HepG2 (cell line): ENCODE results near the gene BCL2.

Experiments
- BCL6 ChIP-seq: IDR thresholded peaks from 2 replicates; pipeline ENCODE4 v1.6.1; 2016; ENCODE audit warnings: missing genetic modification reagents, missing compliant biosample characterization
- ZNF558 ChIP-seq: sonication (generic); formaldehyde crosslinking; IDR thresholded peaks from 2 replicates; pipeline ENCODE4 v1.9.0; 2022; ENCODE audit warnings: mild to moderate bottlenecking, missing genetic modification reagents, borderline replicate concordance

DNA sequence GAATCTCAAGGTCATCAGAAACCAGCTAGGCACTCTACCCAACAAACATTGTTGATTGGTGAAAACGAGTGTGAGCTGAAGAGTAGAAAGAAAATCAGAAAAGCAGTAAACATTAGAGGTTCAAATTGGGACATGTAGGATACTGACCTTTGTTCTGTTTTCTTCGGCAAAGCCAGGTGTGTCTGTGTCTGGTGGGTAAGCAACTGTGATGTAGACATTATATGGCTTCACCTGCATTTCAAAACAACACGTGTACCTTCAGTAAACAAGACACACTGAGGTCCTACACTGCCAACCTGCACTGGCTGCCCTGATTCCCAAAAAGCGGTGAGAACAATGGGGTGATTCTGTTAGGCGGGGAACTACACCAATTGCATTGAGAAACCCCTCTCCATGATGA, 24.7 kb upstream of the BCL2 start:
- TF ChIP-seq ZNF558 (CRISPR knock-in tag): no peak
- TF ChIP-seq BCL6: no peak
